MCF 10A (cell line): ENCODE measurements around the gene BTNL9. TPM values are rescaled to one million over a fixed set of nuclear protein-coding genes. Genes with fewer than 3 reads are reported as not detected.

Experiments
- BruUV-seq: library from RNA; stranded (reverse); fragments of 400-500 nt; replicated peaks from 2 replicates; lab custom pipeline; 2021; lab: Mats Ljungman, UMichigan
- CTCF ChIA-PET: fragments of 300-600 bp; sonication (Branson Sonifier 250); formaldehyde crosslinking; extraction: SDS; loops from one replicate; lab custom pipeline; 2021; ENCODE audit warnings: antibody characterized with exemption, inconsistent platforms; lab: Yijun Ruan, JAX
- POLR2A ChIA-PET: fragments of 300-600, 350-650 bp; sonication (Branson Sonifier 250); formaldehyde crosslinking; extraction: SDS; loops from one replicate; lab custom pipeline; 2020; ENCODE audit warnings: antibody characterized with exemption, inconsistent platforms; lab: Yijun Ruan, JAX
- DNase-seq: peaks from one replicate; pipeline ENCODE4 v3.0.0-alpha.2; 2018; ENCODE audit not compliant: unreplicated experiment
- H3K27ac Mint-ChIP-seq: one replicate; pipeline ENCODE4 v1.8.0; 2022; ENCODE audit warnings: mild to moderate bottlenecking, low read depth, mixed read lengths; ENCODE audit not compliant: unreplicated experiment
- H3K27me3 Mint-ChIP-seq: one replicate; pipeline ENCODE4 v1.8.0; 2022; ENCODE audit warnings: mixed read lengths; ENCODE audit not compliant: insufficient read depth, unreplicated experiment
- H3K36me3 Mint-ChIP-seq: one replicate; pipeline ENCODE4 v1.8.0; 2022; ENCODE audit warnings: mild to moderate bottlenecking, moderate library complexity, mixed read lengths; ENCODE audit not compliant: insufficient read depth, unreplicated experiment
- H3K4me1 Mint-ChIP-seq: one replicate; pipeline ENCODE4 v1.8.0; 2022; ENCODE audit warnings: mixed read lengths; ENCODE audit not compliant: insufficient read depth, unreplicated experiment
- H3K4me3 Mint-ChIP-seq: one replicate; pipeline ENCODE4 v1.8.0; 2022; ENCODE audit warnings: mild to moderate bottlenecking, moderate library complexity, mixed read lengths; ENCODE audit not compliant: unreplicated experiment
- H3K9me3 Mint-ChIP-seq: one replicate; pipeline ENCODE4 v1.8.0; 2022; ENCODE audit warnings: mixed read lengths; ENCODE audit not compliant: unreplicated experiment
- CTCF ChIP-seq: fragments of 200-600 bp; IDR thresholded peaks from one replicate; pipeline ENCODE4 v1.8.0; 2022; ENCODE audit warnings: antibody characterized with exemption, mild to moderate bottlenecking; ENCODE audit not compliant: unreplicated experiment
- intact Hi-C: fragments of 100-400 bp; cut with micrococcal nuclease; formaldehyde crosslinking; loops from 2 replicates; pipeline ENCODE4 v1.14.1; 2022
- total RNA-seq: library from RNA; stranded (reverse); gene quantifications from 2 replicates; pipeline ENCODE4 v1.2.3, GENCODE V29; 2022

Gene BTNL9
- total RNA-seq, 1 experiment from 2014 or later = not detected

GRCh38 chr5:181050016-181050415 is 9.9 kb downstream of the BTNL9 start:
- no peak for TF ChIP-seq CTCF
- no peak overlapping the region for H3K4me3 Mint-ChIP-seq
- DNase-seq = no peak
- intact Hi-C loops = no loop called here
- no TSS peak for BruUV-seq
- H3K27ac Mint-ChIP-seq = no peak overlapping the region
- ChIA-PET POLR2A (interaction anchor here (1.1 kb wide), 1 partner anchor 183 kb away, joined by 3 read pairs; no protein-coding TSS in a partner anchor), CTCF (no interaction called here)
- H3K4me1 Mint-ChIP-seq = peaks cover 9% of the 10 kb centered on the region
- no peaks in the 10 kb centered on the region for H3K36me3 Mint-ChIP-seq
- H3K27me3 Mint-ChIP-seq = peaks cover 50% of the 10 kb centered on the region
- H3K9me3 Mint-ChIP-seq = no peaks in the 10 kb centered on the region

GRCh38 chr5:181051841-181052671 is 12.0 kb downstream of the BTNL9 start:
- H3K4me1 Mint-ChIP-seq = peaks cover 9% of the 10 kb centered on the region
- no peak overlapping the region for H3K27ac Mint-ChIP-seq
- H3K27me3 Mint-ChIP-seq = peaks cover 51% of the 10 kb centered on the region
- no peak for DNase-seq
- BruUV-seq = no TSS peak
- CTCF ChIA-PET = interaction anchor here (1.0 kb wide), 1 partner anchor 13 kb away, joined by 3 read pairs; no protein-coding TSS in a partner anchor
- POLR2A ChIA-PET = no interaction called here
- intact Hi-C loops = no loop called here
- H3K9me3 Mint-ChIP-seq = no peaks in the 10 kb centered on the region
- no peaks in the 10 kb centered on the region for H3K36me3 Mint-ChIP-seq
- TF ChIP-seq CTCF = no peak
- no peak overlapping the region for H3K4me3 Mint-ChIP-seq

GRCh38 chr5:181052672-181053487 is 12.8 kb downstream of the BTNL9 start:
- no TSS peak for BruUV-seq
- CTCF ChIA-PET = no interaction called here
- Mint-ChIP-seq H3K27me3 (peaks cover 53% of the 10 kb centered on the region), H3K27ac (no peak overlapping the region), H3K36me3 (no peaks in the 10 kb centered on the region), H3K4me3 (no peak overlapping the region), H3K9me3 (no peaks in the 10 kb centered on the region), H3K4me1 (peaks cover 9% of the 10 kb centered on the region)
- POLR2A ChIA-PET = no interaction called here
- no peak for DNase-seq
- intact Hi-C loops = no loop called here
- no peak for TF ChIP-seq CTCF

GRCh38 chr5:181053488-181054121 is 13.5 kb downstream of the BTNL9 start:
- Mint-ChIP-seq H3K27me3 (peaks cover 61% of the 10 kb centered on the region), H3K9me3 (no peaks in the 10 kb centered on the region), H3K4me3 (no peak overlapping the region), H3K36me3 (no peaks in the 10 kb centered on the region), H3K4me1 (peaks cover 9% of the 10 kb centered on the region), H3K27ac (no peak overlapping the region)
- POLR2A ChIA-PET = no interaction called here
- CTCF ChIA-PET = no interaction called here
- intact Hi-C loops = no loop called here
- no peak for TF ChIP-seq CTCF
- no peak for DNase-seq
- no TSS peak for BruUV-seq
